K562 (cell line): ENCODE data around the gene PPFIA3. TPM values are rescaled to one million over a fixed set of nuclear protein-coding genes. Genes with fewer than 3 reads are reported as not detected.

Experiments used
- ATF7 ChIP-seq: fragments of 450-650 bp; IDR thresholded peaks from 2 replicates; pipeline ENCODE4 v1.7.1; 2014; ENCODE audit warnings: mild to moderate bottlenecking, moderate library complexity
- BDP1 ChIP-seq: IDR thresholded peaks from 3 replicates; pipeline ENCODE4 v1.6.1; 2011; ENCODE audit not compliant: insufficient read length, insufficient read depth
- BRD4 ChIP-seq: fragments of 200-600 bp; sonication (generic); IDR thresholded peaks from 2 replicates; pipeline ENCODE4 v1.6.1; 2017; ENCODE audit warnings: inconsistent platforms
- C11orf30 ChIP-seq: fragments of 450-650 bp; IDR thresholded peaks from 2 replicates; pipeline ENCODE4 v1.6.1; 2016; ENCODE audit warnings: low read depth, mild to moderate bottlenecking
- CAMTA2 ChIP-seq: fragments of 250-450 bp; sonication (Bioruptor Pico); conservative IDR thresholded peaks from 2 replicates; pipeline ENCODE4 v1.5.1; 2022
- FOXK2 ChIP-seq, 2 experiments: fragments of 450-650 bp; IDR thresholded peaks in 1 of 2; conservative IDR thresholded peaks in 1 of 2; 2 replicates each; pipeline ENCODE4 v1.6.1; 2016; ENCODE audit warnings: low read depth in 2 of 2, mild to moderate bottlenecking in 1 of 2
- HCFC1 ChIP-seq: IDR thresholded peaks from 2 replicates; pipeline ENCODE4 v1.6.1; 2012; ENCODE audit warnings: low read depth, low read length, improper control_type of control experiment
- ILF3 ChIP-seq: fragments of 450-650 bp; IDR thresholded peaks from 2 replicates; pipeline ENCODE4 v1.6.1; 2018; ENCODE audit warnings: antibody characterized with exemption, mild to moderate bottlenecking, moderate library complexity, borderline replicate concordance
- MAFK ChIP-seq: IDR thresholded peaks from 2 replicates; pipeline ENCODE4 v1.6.1; 2011; ENCODE audit warnings: low read length, improper control_type of control experiment
- MBD2 ChIP-seq: sonication (generic); IDR thresholded peaks from 2 replicates; pipeline ENCODE4 v1.6.1; 2016; ENCODE audit warnings: low read depth, borderline replicate concordance
- RBFOX2 ChIP-seq: fragments of 200-400 bp; formaldehyde crosslinking; IDR thresholded peaks from 2 replicates; pipeline ENCODE4 v1.6.1; 2017; ENCODE audit warnings: low read depth, mild to moderate bottlenecking, low read length, moderate library complexity
- RUNX1 ChIP-seq: sonication (generic); IDR thresholded peaks from 2 replicates; pipeline ENCODE4 v1.6.1; 2016; ENCODE audit warnings: antibody characterized with exemption, low read depth
- SRSF1 ChIP-seq: fragments of 200-400 bp; formaldehyde crosslinking; IDR thresholded peaks from 2 replicates; pipeline ENCODE4 v1.6.1; 2017; ENCODE audit warnings: mild to moderate bottlenecking, low read depth, low read length, moderate library complexity
- USF2 ChIP-seq: sonication (generic); formaldehyde crosslinking; IDR thresholded peaks from 2 replicates; pipeline ENCODE4 v1.5.0; 2020; ENCODE audit warnings: missing genetic modification reagents
- polyA plus RNA-seq, 8 experiments: library from polyadenylated mRNA; depleted of rRNA in 4 of 8; stranded (reverse) in 5 of 8; unstranded in 3 of 8; fragments of >200 nt; fragmentation: Nextera tagmentation in 2 of 8; fragmentation: Illumina TruSeq in 1 of 8; extraction: Ambion mirVana in 2 of 8; extraction: Trizol in 1 of 8; gene quantifications; 2 replicates each; pipeline versions ENCODE4 v1.2.1 to v1.2.3, GENCODE V29; 2011 to 2014; ENCODE audit warnings: inconsistent platforms in 1 of 8, missing spikeins in 1 of 8
- total RNA-seq, 7 experiments: library from RNA; depleted of rRNA in 6 of 7; stranded (reverse); fragments of >200 nt in 6 of 7; fragmentation: Illumina TruSeq in 2 of 7; extraction: Trizol in 2 of 7; gene quantifications; 2 replicates each; pipeline versions ENCODE4 v1.2.1 to v1.2.3, GENCODE V29; 2011 to 2021; ENCODE audit warnings: low replicate concordance in 1 of 7
- TF ChIP-seq, protein P1 (sequence below): sonication (generic); formaldehyde crosslinking; IDR thresholded peaks from 2 replicates; pipeline ENCODE4 v1.8.1; 2023; ENCODE audit warnings: mild to moderate bottlenecking, missing genetic modification reagents
- TF ChIP-seq, protein P2 (sequence below): sonication (generic); formaldehyde crosslinking; IDR thresholded peaks from 2 replicates; pipeline ENCODE4 v1.8.1; 2023; ENCODE audit warnings: mild to moderate bottlenecking, missing genetic modification reagents
- TF ChIP-seq, protein P3 (sequence below): fragments of 450-650 bp; IDR thresholded peaks from 2 replicates; pipeline ENCODE4 v1.6.1; 2017; ENCODE audit warnings: antibody characterized with exemption, mild to moderate bottlenecking
- TF ChIP-seq, protein P4 (sequence below): fragments of 250-450 bp; sonication (Bioruptor Pico); IDR thresholded peaks from 2 replicates; pipeline ENCODE4 v1.4.0; 2020; ENCODE audit warnings: mild to moderate bottlenecking
- TF ChIP-seq, protein P5 (sequence below): sonication (generic); formaldehyde crosslinking; IDR thresholded peaks from 2 replicates; pipeline ENCODE4 v1.9.0; 2022; ENCODE audit warnings: mild to moderate bottlenecking, missing genetic modification reagents

PPFIA3 gene
- total and polyA plus RNA-seq, 9 of the 15 experiments (the other 6 are each of a cell fraction or from before 2014, with no cell fraction given) = 0.10 to 53.0 (median 17.6) TPM

DNA sequence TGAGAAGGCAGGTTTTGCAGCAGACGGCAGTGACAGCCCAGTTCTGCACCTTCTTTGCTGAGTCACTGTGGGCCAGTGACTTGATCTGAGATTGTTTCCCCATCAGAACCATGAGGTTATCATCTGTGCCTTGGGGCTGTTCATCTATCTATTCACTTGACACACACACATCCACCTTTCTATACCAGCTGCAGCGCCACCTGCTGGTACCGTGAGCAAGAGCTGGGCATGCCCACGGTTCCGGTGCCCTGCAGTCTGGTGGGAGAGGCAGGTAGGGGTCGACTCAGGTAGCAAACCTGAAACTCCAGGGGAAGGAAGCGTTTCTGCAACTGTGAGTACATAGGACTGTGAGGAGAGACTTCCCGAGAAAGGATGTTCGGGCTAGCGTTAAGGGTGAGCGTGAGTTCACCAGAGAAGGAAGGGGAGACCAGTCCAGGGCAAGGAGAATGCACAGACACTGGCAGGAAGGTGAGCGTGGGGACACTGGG lies 12.7 kb upstream of the PPFIA3 start (continued):
- TF ChIP-seq, protein P1, sequence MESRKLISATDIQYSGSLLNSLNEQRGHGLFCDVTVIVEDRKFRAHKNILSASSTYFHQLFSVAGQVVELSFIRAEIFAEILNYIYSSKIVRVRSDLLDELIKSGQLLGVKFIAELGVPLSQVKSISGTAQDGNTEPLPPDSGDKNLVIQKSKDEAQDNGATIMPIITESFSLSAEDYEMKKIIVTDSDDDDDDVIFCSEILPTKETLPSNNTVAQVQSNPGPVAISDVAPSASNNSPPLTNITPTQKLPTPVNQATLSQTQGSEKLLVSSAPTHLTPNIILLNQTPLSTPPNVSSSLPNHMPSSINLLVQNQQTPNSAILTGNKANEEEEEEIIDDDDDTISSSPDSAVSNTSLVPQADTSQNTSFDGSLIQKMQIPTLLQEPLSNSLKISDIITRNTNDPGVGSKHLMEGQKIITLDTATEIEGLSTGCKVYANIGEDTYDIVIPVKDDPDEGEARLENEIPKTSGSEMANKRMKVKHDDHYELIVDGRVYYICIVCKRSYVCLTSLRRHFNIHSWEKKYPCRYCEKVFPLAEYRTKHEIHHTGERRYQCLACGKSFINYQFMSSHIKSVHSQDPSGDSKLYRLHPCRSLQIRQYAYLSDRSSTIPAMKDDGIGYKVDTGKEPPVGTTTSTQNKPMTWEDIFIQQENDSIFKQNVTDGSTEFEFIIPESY (CRISPR knock-in tag) = peak; percentile 50; the same call in 1 of the 2 replicates
- TF ChIP-seq USF2 (CRISPR knock-in tag) = no peak
- no peak for TF ChIP-seq RUNX1
- TF ChIP-seq CAMTA2 = no peak
- no peak for TF ChIP-seq BDP1
- 0 out of 2 replicates have a peak, but pooled peaks have one; percentile 10 for TF ChIP-seq HCFC1
- TF ChIP-seq ILF3 = no peak
- TF ChIP-seq, protein P2, sequence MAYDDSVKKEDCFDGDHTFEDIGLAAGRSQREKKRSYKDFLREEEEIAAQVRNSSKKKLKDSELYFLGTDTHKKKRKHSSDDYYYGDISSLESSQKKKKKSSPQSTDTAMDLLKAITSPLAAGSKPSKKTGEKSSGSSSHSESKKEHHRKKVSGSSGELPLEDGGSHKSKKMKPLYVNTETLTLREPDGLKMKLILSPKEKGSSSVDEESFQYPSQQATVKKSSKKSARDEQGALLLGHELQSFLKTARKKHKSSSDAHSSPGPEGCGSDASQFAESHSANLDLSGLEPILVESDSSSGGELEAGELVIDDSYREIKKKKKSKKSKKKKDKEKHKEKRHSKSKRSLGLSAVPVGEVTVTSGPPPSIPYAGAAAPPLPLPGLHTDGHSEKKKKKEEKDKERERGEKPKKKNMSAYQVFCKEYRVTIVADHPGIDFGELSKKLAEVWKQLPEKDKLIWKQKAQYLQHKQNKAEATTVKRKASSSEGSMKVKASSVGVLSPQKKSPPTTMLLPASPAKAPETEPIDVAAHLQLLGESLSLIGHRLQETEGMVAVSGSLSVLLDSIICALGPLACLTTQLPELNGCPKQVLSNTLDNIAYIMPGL (CRISPR knock-in tag) = no peak
- no peak for TF ChIP-seq RBFOX2
- TF ChIP-seq SRSF1 = no peak
- no peak for TF ChIP-seq BRD4
- TF ChIP-seq, protein P3, sequence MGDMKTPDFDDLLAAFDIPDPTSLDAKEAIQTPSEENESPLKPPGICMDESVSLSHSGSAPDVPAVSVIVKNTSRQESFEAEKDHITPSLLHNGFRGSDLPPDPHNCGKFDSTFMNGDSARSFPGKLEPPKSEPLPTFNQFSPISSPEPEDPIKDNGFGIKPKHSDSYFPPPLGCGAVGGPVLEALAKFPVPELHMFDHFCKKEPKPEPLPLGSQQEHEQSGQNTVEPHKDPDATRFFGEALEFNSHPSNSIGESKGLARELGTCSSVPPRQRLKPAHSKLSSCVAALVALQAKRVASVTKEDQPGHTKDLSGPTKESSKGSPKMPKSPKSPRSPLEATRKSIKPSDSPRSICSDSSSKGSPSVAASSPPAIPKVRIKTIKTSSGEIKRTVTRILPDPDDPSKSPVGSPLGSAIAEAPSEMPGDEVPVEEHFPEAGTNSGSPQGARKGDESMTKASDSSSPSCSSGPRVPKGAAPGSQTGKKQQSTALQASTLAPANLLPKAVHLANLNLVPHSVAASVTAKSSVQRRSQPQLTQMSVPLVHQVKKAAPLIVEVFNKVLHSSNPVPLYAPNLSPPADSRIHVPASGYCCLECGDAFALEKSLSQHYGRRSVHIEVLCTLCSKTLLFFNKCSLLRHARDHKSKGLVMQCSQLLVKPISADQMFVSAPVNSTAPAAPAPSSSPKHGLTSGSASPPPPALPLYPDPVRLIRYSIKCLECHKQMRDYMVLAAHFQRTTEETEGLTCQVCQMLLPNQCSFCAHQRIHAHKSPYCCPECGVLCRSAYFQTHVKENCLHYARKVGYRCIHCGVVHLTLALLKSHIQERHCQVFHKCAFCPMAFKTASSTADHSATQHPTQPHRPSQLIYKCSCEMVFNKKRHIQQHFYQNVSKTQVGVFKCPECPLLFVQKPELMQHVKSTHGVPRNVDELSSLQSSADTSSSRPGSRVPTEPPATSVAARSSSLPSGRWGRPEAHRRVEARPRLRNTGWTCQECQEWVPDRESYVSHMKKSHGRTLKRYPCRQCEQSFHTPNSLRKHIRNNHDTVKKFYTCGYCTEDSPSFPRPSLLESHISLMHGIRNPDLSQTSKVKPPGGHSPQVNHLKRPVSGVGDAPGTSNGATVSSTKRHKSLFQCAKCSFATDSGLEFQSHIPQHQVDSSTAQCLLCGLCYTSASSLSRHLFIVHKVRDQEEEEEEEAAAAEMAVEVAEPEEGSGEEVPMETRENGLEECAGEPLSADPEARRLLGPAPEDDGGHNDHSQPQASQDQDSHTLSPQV = no peak
- peak; percentile 81 for TF ChIP-seq MAFK
- TF ChIP-seq MBD2 = no peak
- peak; percentile 82 for TF ChIP-seq C11orf30
- peak; percentile 69 for TF ChIP-seq ATF7
- TF ChIP-seq, protein P4, sequence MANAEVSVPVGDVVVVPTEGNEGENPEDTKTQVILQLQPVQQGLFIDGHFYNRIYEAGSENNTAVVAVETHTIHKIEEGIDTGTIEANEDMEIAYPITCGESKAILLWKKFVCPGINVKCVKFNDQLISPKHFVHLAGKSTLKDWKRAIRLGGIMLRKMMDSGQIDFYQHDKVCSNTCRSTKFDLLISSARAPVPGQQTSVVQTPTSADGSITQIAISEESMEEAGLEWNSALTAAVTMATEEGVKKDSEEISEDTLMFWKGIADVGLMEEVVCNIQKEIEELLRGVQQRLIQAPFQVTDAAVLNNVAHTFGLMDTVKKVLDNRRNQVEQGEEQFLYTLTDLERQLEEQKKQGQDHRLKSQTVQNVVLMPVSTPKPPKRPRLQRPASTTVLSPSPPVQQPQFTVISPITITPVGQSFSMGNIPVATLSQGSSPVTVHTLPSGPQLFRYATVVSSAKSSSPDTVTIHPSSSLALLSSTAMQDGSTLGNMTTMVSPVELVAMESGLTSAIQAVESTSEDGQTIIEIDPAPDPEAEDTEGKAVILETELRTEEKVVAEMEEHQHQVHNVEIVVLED (CRISPR knock-in tag) = no peak
- no peak for TF ChIP-seq FOXK2 (conservative IDR thresholded peaks at IDR 0.05 in 1 of 2, IDR thresholded peaks at IDR 0.05 in 1 of 2; ENCODE audit: low read depth in 2 of 2)
- TF ChIP-seq, protein P5, sequence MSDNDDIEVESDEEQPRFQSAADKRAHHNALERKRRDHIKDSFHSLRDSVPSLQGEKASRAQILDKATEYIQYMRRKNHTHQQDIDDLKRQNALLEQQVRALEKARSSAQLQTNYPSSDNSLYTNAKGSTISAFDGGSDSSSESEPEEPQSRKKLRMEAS (CRISPR knock-in tag) = no peak
